GM18508 (cell line): ENCODE data around the gene DYRK1B.

ENCODE experiments used
- ATAC-seq: cut with Tn5 transposase; IDR thresholded peaks from one replicate; pipeline ENCODE4 v1.9.1; 2021; ENCODE audit warnings: moderate number of reproducible peaks; ENCODE audit not compliant: insufficient read depth, unreplicated experiment

DYRK1B gene

GRCh38 chr19:39864118-39864517 lies 30.2 kb upstream of the DYRK1B start:
- no peak for ATAC-seq

- no peak for ATAC-seq
Measured at GRCh38 chr19:39858541-39858940, 24.6 kb upstream of the DYRK1B start.

- no peak for ATAC-seq
Measured at GRCh38 chr19:39852882-39853281, 18.9 kb upstream of the DYRK1B start.

GRCh38 chr19:39850892-39851291 lies 16.9 kb upstream of the DYRK1B start:
- no peak for ATAC-seq

- ATAC-seq = no peak
Measured at GRCh38 chr19:39848392-39848791, 14.4 kb upstream of the DYRK1B start.

GRCh38 chr19:39847525-39847924 lies 13.6 kb upstream of the DYRK1B start:
- no peak for ATAC-seq

DNA sequence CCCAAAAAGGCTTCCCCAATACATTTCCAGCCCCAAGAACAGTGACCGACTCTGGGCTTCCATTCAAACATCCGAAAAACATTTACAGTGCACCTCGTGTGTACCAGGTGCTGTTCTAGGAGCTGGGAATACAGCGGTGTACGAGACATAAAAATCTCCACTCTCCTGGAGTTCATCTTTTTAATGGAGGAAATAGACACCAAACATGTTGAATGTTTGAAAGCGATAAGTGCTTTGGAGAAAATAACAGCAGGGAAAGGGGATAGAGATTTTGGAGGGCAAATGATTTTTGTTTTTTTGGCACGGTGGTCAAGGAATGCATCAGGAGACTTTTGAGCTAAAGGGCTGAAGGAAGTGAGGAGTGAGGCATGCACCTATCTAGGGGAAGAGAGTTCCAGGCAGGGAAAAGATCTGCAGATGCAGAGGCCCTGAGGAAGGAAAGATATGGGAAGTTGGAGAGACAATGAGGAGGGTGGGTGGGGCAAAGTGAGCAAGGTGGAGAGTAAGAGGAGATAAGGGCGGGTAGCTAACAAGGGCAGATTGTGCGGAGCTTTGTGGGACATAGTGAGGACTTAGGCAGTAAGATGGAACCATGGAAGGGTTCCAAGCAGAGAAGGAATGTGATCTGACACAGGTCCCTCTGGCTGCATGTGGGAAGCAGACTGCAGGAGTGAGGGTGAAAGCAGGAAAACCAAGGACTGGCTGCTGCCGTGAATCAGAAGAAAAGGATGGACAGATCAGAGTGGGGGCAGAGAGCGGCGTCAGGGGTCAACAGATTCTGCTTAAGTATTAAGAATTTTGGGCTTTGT lies 12.9 kb upstream of the DYRK1B start:
- no peak for ATAC-seq

- ATAC-seq = no peak
Measured at GRCh38 chr19:39845933-39846677, 12.1 kb upstream of the DYRK1B start, which contains the start of gene FBL. Gene FBL, minus strand, starts transcription at chr19:39846379. Its CDS starts 79 bp downstream, at chr19:39846300.

- no peak for ATAC-seq
Measured at GRCh38 chr19:39845584-39845932, 11.6 kb upstream of the DYRK1B start.

- ATAC-seq = no peak
Measured at GRCh38 chr19:39845172-39845571, 11.2 kb upstream of the DYRK1B start.

- no peak for ATAC-seq
Measured at GRCh38 chr19:39843919-39844793, 10.2 kb upstream of the DYRK1B start.

DNA sequence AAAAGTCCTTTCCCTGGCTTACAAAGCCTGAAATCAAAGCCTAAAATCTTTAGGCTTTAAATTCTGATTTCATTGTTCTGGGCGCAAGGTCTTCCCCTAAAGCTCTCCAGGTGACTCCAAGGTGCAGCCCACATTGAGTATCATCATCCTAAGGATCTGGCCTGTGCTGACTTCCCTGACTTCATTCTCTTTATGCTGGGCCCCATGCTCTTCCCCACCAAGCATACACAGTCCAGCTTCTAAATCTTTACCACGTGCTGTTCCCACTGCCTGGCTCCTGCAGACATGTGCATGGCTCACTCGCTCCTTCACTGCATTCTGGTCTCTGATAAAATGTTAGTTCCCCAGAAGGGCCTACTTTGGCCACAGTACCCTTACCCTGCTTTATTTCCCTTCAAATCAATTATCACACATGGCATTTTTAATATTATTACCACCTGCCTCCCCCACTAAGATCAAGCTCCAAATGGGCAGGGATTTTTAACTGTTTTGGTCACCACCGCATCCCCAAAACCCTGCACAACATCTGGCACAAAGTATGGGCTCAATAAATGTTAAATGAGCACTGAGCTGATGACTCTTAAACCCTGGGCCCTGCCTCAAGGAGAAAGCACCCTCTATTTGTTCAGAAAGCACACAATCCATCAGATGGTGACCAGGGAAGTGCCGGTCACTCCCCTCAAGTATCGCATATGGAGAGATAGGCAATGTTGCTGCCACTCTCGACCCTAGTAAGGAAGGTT lies 8.9 kb upstream of the DYRK1B start:
- ATAC-seq = no peak

- no peak for ATAC-seq
Measured at GRCh38 chr19:39841041-39841440, 7.1 kb upstream of the DYRK1B start.

DNA sequence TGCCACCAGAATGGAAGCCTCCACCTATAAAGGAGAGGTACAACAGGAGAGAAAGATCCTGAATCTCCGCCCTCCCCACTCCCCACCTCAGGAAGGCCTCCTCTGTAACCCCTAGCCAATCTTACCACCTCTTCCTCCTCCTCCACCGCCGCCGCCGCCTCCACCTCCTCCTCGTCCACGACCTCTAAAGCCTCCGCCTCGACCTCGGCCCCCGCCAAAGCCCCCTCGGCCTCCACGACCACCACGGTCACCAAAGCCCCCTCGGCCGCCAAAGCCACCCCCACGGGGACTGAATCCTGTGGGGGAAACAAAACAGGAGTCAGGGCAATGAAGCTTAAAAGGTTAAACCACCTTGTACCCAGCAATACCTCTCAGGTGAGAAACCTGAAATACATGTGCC lies 6.5 kb upstream of the DYRK1B start:
- ATAC-seq = no peak

- no peak for ATAC-seq
Measured at GRCh38 chr19:39839678-39840327, 5.8 kb upstream of the DYRK1B start.

- no peak for ATAC-seq
Measured at GRCh38 chr19:39838569-39838968, 4.6 kb upstream of the DYRK1B start.

- no peak for ATAC-seq
Measured at GRCh38 chr19:39837978-39838377, 4.0 kb upstream of the DYRK1B start.

DNA sequence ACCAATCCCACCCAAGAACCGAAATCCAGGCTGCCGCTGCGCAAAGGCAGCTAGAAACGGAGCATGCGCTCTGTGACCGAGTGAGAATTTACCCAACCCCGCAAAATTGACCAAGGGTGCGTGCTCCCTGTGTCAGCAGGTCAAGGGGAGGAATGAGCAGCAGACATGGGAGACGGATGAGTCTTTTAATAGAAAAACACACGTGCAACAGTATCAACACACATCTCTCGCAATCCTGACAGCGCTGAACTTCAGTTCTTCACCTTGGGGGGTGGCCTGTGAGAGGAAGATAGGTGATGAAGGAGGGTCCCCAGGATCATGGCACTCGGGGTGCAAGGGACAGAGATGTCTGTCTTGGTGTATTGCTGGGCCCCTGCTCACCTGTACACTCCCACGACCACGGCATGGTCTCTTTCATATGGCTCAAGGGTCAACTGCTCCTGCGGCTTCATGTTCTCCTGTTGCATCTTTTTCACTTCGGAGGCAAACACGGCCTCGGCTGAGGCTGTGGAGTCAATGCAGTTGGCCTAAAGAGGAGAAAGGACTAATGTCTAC lies 402 bp upstream of the DYRK1B start:
- ATAC-seq = peak; percentile 30

- no peak for ATAC-seq
Measured at GRCh38 chr19:39833160-39833463, 850 bp downstream of the DYRK1B start.
